HepG2 (cell line): ENCODE data around the gene RNF175. TPM values are rescaled to one million over a fixed set of nuclear protein-coding genes. Genes with fewer than 3 reads are reported as not detected.

Experiments used
- ATAC-seq: fragments of 200-7000 bp; cut with Tn5 transposase; 3 replicates; pipeline ENCODE4 v1.9.1; 2020; ENCODE audit warnings: mild to moderate bottlenecking, moderate library complexity
- BruUV-seq: library from RNA; stranded (reverse); fragments of 400-500 nt; replicated peaks from 2 replicates; lab custom pipeline; 2021; lab: Mats Ljungman, UMichigan
- CTCF ChIA-PET: fragments of 300-600 bp; formaldehyde crosslinking; extraction: SDS; loops from one replicate; lab custom pipeline; 2021; ENCODE audit warnings: low total read pairs, inconsistent platforms, low intra/inter-chr PET ratio; lab: Yijun Ruan, JAX
- POLR2A ChIA-PET: fragments of 350-600 bp; sonication (Branson Sonifier 250); formaldehyde crosslinking; loops from one replicate; lab custom pipeline; 2020; ENCODE audit warnings: antibody characterized with exemption, inconsistent platforms; lab: Yijun Ruan, JAX
- DNase-seq: peaks from one replicate; pipeline ENCODE4 v3.0.0-alpha.2; 2015; ENCODE audit warnings: low spot score
- FAIRE-seq: peaks from 3 replicates; lab custom pipeline; 2011; peaks lifted over from hg19 to GRCh38; lab: Jason Lieb, UNC
- H2AFZ ChIP-seq: one replicate; pipeline ENCODE4 v1.6.1; 2011; ENCODE audit warnings: low read length, inconsistent platforms
- H3K27ac ChIP-seq: fragments of 300-600 bp; 3 replicates; pipeline ENCODE4 v1.8.0; 2011; ENCODE audit warnings: mixed run types, mild to moderate bottlenecking, mixed read lengths, low read length, inconsistent platforms; ENCODE audit not compliant: insufficient read depth; ENCODE audit errors: extremely low read length
- H3K27me3 ChIP-seq, 2 experiments: fragments of 200-600 bp in 1 of 2; 2 replicates in 1 of 2; 3 replicates in 1 of 2; pipeline versions ENCODE4 v1.6.0 to v1.8.0; 2011; ENCODE audit warnings: low read length in 2 of 2, mild to moderate bottlenecking in 2 of 2, moderate library complexity in 2 of 2, inconsistent platforms in 1 of 2; ENCODE audit not compliant: insufficient read depth in 2 of 2, control insufficient read depth in 1 of 2
- H3K36me3 ChIP-seq, 2 experiments: fragments of 200-600 bp in 1 of 2; replicated peaks in 1 of 2; 2 replicates in 1 of 2; 3 replicates in 1 of 2; pipeline versions ENCODE4 v1.5.1 to v1.8.0; 2011; ENCODE audit warnings: low read length in 2 of 2, inconsistent platforms in 1 of 2; ENCODE audit not compliant: insufficient read depth in 2 of 2, control insufficient read depth in 1 of 2
- H3K4me1 ChIP-seq: 2 replicates; pipeline ENCODE4 v1.5.1; 2012; ENCODE audit warnings: low read length, inconsistent platforms; ENCODE audit not compliant: insufficient read depth
- H3K4me2 ChIP-seq: 2 replicates; pipeline ENCODE4 v1.6.0; 2011; ENCODE audit warnings: low read depth, low read length, inconsistent platforms
- H3K4me3 ChIP-seq, 3 experiments: fragments of 200-600 bp in 1 of 3; sonication (generic), shearing (Covaris generic) in 1 of 3; replicated peaks in 1 of 3; 2 replicates each; pipeline ENCODE4 v1.5.1; 2011 to 2016; ENCODE audit warnings: low read length in 3 of 3, inconsistent platforms in 2 of 3, low read depth in 2 of 3, mild to moderate bottlenecking in 2 of 3, control low read depth in 1 of 3, mixed read lengths in 1 of 3; ENCODE audit not compliant: insufficient read depth in 1 of 3
- H3K79me2 ChIP-seq: one replicate; pipeline ENCODE4 v1.6.1; 2011; ENCODE audit warnings: low read length, inconsistent platforms; ENCODE audit not compliant: insufficient read depth
- H3K9ac ChIP-seq: 2 replicates; pipeline ENCODE4 v1.6.0; 2011; ENCODE audit warnings: mild to moderate bottlenecking, low read depth, low read length, inconsistent platforms; ENCODE audit not compliant: insufficient read depth
- H3K9me3 ChIP-seq: 2 replicates; pipeline ENCODE4 v1.5.1; 2012; ENCODE audit warnings: mild to moderate bottlenecking, low read length
- H4K20me1 ChIP-seq: 2 replicates; pipeline ENCODE4 v1.6.0; 2011; ENCODE audit warnings: inconsistent platforms, mild to moderate bottlenecking, low read length, moderate library complexity; ENCODE audit not compliant: insufficient read depth
- CENPBD1 ChIP-seq: sonication (generic); formaldehyde crosslinking; IDR thresholded peaks from 2 replicates; pipeline ENCODE4 v1.8.0; 2022; ENCODE audit warnings: missing genetic modification reagents, low read depth, mild to moderate bottlenecking, borderline replicate concordance
- E2F5 ChIP-seq: sonication (generic); formaldehyde crosslinking; conservative IDR thresholded peaks from 2 replicates; pipeline ENCODE4 v1.4.0; 2020; ENCODE audit warnings: missing genetic modification reagents
- HMGXB4 ChIP-seq, 2 experiments: sonication (generic) in 1 of 2; formaldehyde crosslinking in 1 of 2; IDR thresholded peaks; 2 replicates each; pipeline versions ENCODE4 v1.4.0 to v1.6.1; 2018 to 2020; ENCODE audit warnings: missing genetic modification reagents in 2 of 2, borderline replicate concordance in 1 of 2, low read depth in 1 of 2, mild to moderate bottlenecking in 1 of 2, missing biosample characterization in 1 of 2
- LRRFIP1 ChIP-seq: sonication (generic); formaldehyde crosslinking; conservative IDR thresholded peaks from 2 replicates; pipeline ENCODE4 v1.4.0; 2020; ENCODE audit warnings: missing genetic modification reagents
- PATZ1 ChIP-seq: sonication (generic); formaldehyde crosslinking; IDR thresholded peaks from 2 replicates; pipeline ENCODE4 v1.4.0; 2020; ENCODE audit warnings: missing genetic modification reagents
- SKIL ChIP-seq: sonication (generic); formaldehyde crosslinking; IDR thresholded peaks from 2 replicates; pipeline ENCODE4 v1.8.0; 2022; ENCODE audit warnings: missing genetic modification reagents, mild to moderate bottlenecking, moderate library complexity, borderline replicate concordance
- TCF12 ChIP-seq, 2 experiments: fragments of 450-650 bp in 1 of 2; sonication (generic) in 1 of 2; formaldehyde crosslinking in 1 of 2; IDR thresholded peaks; 2 replicates each; pipeline versions ENCODE4 v1.6.1 to v1.8.0; 2017 to 2022; ENCODE audit warnings: antibody characterized with exemption in 1 of 2, mild to moderate bottlenecking in 1 of 2, missing genetic modification reagents in 1 of 2, moderate library complexity in 1 of 2
- ZNF34 ChIP-seq: sonication (generic); formaldehyde crosslinking; IDR thresholded peaks from 2 replicates; pipeline ENCODE4 v1.4.0; 2020; ENCODE audit warnings: mild to moderate bottlenecking, missing genetic modification reagents, borderline replicate concordance
- ZNF484 ChIP-seq: sonication (generic); formaldehyde crosslinking; IDR thresholded peaks from 2 replicates; pipeline ENCODE4 v1.5.1; 2020; ENCODE audit warnings: mild to moderate bottlenecking, low read depth, missing genetic modification reagents, borderline replicate concordance
- ZNF720 ChIP-seq: sonication (generic); formaldehyde crosslinking; IDR thresholded peaks from 2 replicates; pipeline ENCODE4 v1.4.0; 2020; ENCODE audit warnings: missing genetic modification reagents
- WGBS: methylation state at CpG from one replicate; pipeline ENCODE4 v1.1.6; 2017; ENCODE audit warnings: low lambda C conversion rate; 5-methylcytosine and 5-hydroxymethylcytosine counted together
- in situ Hi-C: cut with HindIII; loops from 2 replicates; pipeline ENCODE4 v1.10.0; 2017; ENCODE audit warnings: low pct_unique_long_range_greater_than_20kb; ENCODE audit not compliant: extremely low pct_ligation_motif_present
- intact Hi-C: fragments of 100-400 bp; cut with micrococcal nuclease; formaldehyde crosslinking; loops from one replicate; pipeline ENCODE4 v1.10.0; 2022; ENCODE audit not compliant: unreplicated experiment
- polyA plus RNA-seq, 8 experiments: library from polyadenylated mRNA; depleted of rRNA in 3 of 8; stranded (reverse) in 7 of 8; unstranded in 1 of 8; fragments of >200 nt; fragmentation: Illumina TruSeq in 4 of 8; extraction: Trizol in 4 of 8; gene quantifications; 2 replicates each; pipeline versions ENCODE4 v1.2.1 to v1.2.3, GENCODE V29; 2011 to 2016; ENCODE audit warnings: low read depth in 4 of 8, missing spikeins in 1 of 8, mixed read lengths in 1 of 8; ENCODE audit not compliant: insufficient read depth in 1 of 8
- total RNA-seq, 5 experiments: library from RNA; depleted of rRNA; stranded (reverse); fragments of >200 nt; fragmentation: Illumina TruSeq; extraction: Trizol; gene quantifications; 2 replicates each; pipeline ENCODE4 v1.2.3, GENCODE V29; 2016; ENCODE audit warnings: low read depth in 1 of 5

RNF175 gene
- total and polyA plus RNA-seq, 2 of the 13 experiments (the other 11 are each of a cell fraction or from before 2014, with no cell fraction given): not detected

GRCh38 chr4:153704522-153704921 is 55.3 kb downstream of the RNF175 start:
- no peak overlapping the region for H3K27ac ChIP-seq
- 0% methylated on average over 1 of the region's 7 CpGs for WGBS
- H3K4me2 ChIP-seq: no peak overlapping the region
- in situ Hi-C loops (no loop called here), intact Hi-C loops (no loop called here)
- BruUV-seq: no TSS peak
- no peak overlapping the region for H3K9ac ChIP-seq
- H3K36me3 ChIP-seq: no peaks in the 10 kb centered on the region
- CTCF ChIA-PET: no interaction called here
- H3K79me2 ChIP-seq: no peaks in the 10 kb centered on the region
- H4K20me1 ChIP-seq: no peaks in the 10 kb centered on the region
- H3K9me3 ChIP-seq: no peaks in the 10 kb centered on the region
- DNase-seq (no peak), ATAC-seq (no peak), FAIRE-seq (no peak)
- no peak overlapping the region for H3K4me3 ChIP-seq
- H2AFZ ChIP-seq: no peak overlapping the region
- no peaks in the 10 kb centered on the region for H3K4me1 ChIP-seq
- 0 out of 5 replicates have a peak, but pooled peaks cover 0 to 1% of the 10 kb centered on the region in 2 experiments for H3K27me3 ChIP-seq
- POLR2A ChIA-PET: no interaction called here
- TF ChIP-seq HMGXB4 (CRISPR knock-in tag; IDR thresholded peaks at IDR 0.05; ENCODE audit: borderline replicate concordance in 1 of 2, low read depth in 1 of 2): no peak
- no peak for TF ChIP-seq ZNF720
- no peak for TF ChIP-seq E2F5 (CRISPR knock-in tag)
- no peak for TF ChIP-seq TCF12 (IDR thresholded peaks at IDR 0.05)
- TF ChIP-seq TCF12 (CRISPR knock-in tag; IDR thresholded peaks at IDR 0.05): no peak
- TF ChIP-seq LRRFIP1 (CRISPR knock-in tag): no peak
- TF ChIP-seq CENPBD1 (CRISPR knock-in tag): no peak
- TF ChIP-seq PATZ1 (CRISPR knock-in tag): no peak
- TF ChIP-seq SKIL: no peak
- no peak for TF ChIP-seq ZNF34 (CRISPR knock-in tag)
- no peak for TF ChIP-seq ZNF484
